ENCODE data around the gene TMEM94.

- TF ChIP-seq RFX5 (IDR thresholded peaks at IDR 0.05; ENCODE audit: low read depth, low read length) (no peak), SMC3 (IDR thresholded peaks at IDR 0.05; ENCODE audit: low read depth, low read length) (no peak), POLR2A (IDR thresholded peaks at IDR 0.05; ENCODE audit: low read depth, low read length) (no peak), CTCF (conservative IDR thresholded peaks at IDR 0.05; ENCODE audit: low read depth, low read length) (no peak), USF2 (IDR thresholded peaks at IDR 0.05; ENCODE audit: low read depth, low read length) (no peak), MAFK (IDR thresholded peaks at IDR 0.05; ENCODE audit: low read depth, low read length) (no peak), MAZ (IDR thresholded peaks at IDR 0.05; ENCODE audit: borderline replicate concordance, low read depth, low read length) (no peak), CEBPB (IDR thresholded peaks at IDR 0.05; ENCODE audit: low read depth, low read length) (no peak), RAD21 (IDR thresholded peaks at IDR 0.05; ENCODE audit: low read length) (no peak), BHLHE40 (IDR thresholded peaks at IDR 0.05; ENCODE audit: low read depth, low read length) (no peak)
These were observed 47.0 kb downstream of the TMEM94 start for GRCh38 chr17:75503337-75503950.

Data from IMR-90 (cell line).